ENCODE data around the gene MAML2. TPM values are rescaled to one million over a fixed set of nuclear protein-coding genes. Genes with fewer than 3 reads are reported as not detected.

The MAML2 gene
- total RNA-seq, 1 experiment from 2014 or later, result 28.3 TPM

- peaks cover 76% of the 10 kb centered on the region for H3K79me2 ChIP-seq (ENCODE audit: low read depth)
- POLR2A ChIA-PET (ENCODE audit: unreplicated experiment), result no interaction called here
- TF ChIP-seq CTCF (conservative IDR thresholded peaks at IDR 0.05), result no peak
- TF ChIP-seq EZH2 (IDR thresholded peaks at IDR 0.05; ENCODE audit: low read depth), result no peak
- intact Hi-C loops (cut with micrococcal nuclease; ENCODE audit: unreplicated experiment), result no loop called here
- CTCF ChIA-PET, result no interaction called here
- no peak overlapping the region for H2AFZ ChIP-seq
- peak in 1 of 2 experiments; percentile 13 for DNase-seq
- H3K27ac ChIP-seq, result peak overlapping the region; percentile 98
- 0 out of 2 replicates have a peak overlapping the region, but pooled peaks have one; percentile 78 for H3K4me2 ChIP-seq
- H3K9me3 ChIP-seq (ENCODE audit: insufficient read depth, low read depth), result peaks cover 2% of the 10 kb centered on the region; the same call in 1 of the 2 replicates
- no peak overlapping the region for H3K4me3 ChIP-seq
- no peaks in the 10 kb centered on the region for H3K27me3 ChIP-seq (ENCODE audit: insufficient read depth, low read depth)
- peaks cover 69% of the 10 kb centered on the region for H3K4me1 ChIP-seq (replicated peaks; ENCODE audit: insufficient read depth)
- peaks cover 39% of the 10 kb centered on the region for H3F3A ChIP-seq (ENCODE audit: insufficient read depth, low read depth)
- no peaks in the 10 kb centered on the region for H3K9me2 ChIP-seq (ENCODE audit: insufficient read depth)
- no peaks in the 10 kb centered on the region for H4K20me1 ChIP-seq (ENCODE audit: insufficient read depth)
- peaks cover 25% of the 10 kb centered on the region for H3K36me3 ChIP-seq (ENCODE audit: low read depth)
- BruUV-seq (replicated peaks), result no TSS peak
These were observed 248.8 kb downstream of the MAML2 start for GRCh38 chr11:96094156-96094555.

GRCh38 chr11:96092511-96092910, 250.5 kb downstream of the MAML2 start:
- TF ChIP-seq CTCF (conservative IDR thresholded peaks at IDR 0.05) (no peak), EZH2 (IDR thresholded peaks at IDR 0.05; ENCODE audit: low read depth) (no peak)
- H3K9me2 ChIP-seq (ENCODE audit: insufficient read depth), result no peaks in the 10 kb centered on the region
- H3K9me3 ChIP-seq (ENCODE audit: insufficient read depth, low read depth), result peaks cover 5% of the 10 kb centered on the region; the same call in 1 of the 2 replicates
- H3K4me1 ChIP-seq (replicated peaks; ENCODE audit: insufficient read depth), result peaks cover 52% of the 10 kb centered on the region
- peaks cover 25% of the 10 kb centered on the region for H3K36me3 ChIP-seq (ENCODE audit: low read depth)
- CTCF ChIA-PET, result no interaction called here
- DNase-seq, result no peak
- H3K79me2 ChIP-seq (ENCODE audit: low read depth), result peaks cover 80% of the 10 kb centered on the region
- no peak overlapping the region for H2AFZ ChIP-seq
- BruUV-seq (replicated peaks), result no TSS peak
- H3K4me2 ChIP-seq, result no peak overlapping the region
- H3F3A ChIP-seq (ENCODE audit: insufficient read depth, low read depth), result peaks cover 24% of the 10 kb centered on the region
- H3K27me3 ChIP-seq (ENCODE audit: insufficient read depth, low read depth), result no peaks in the 10 kb centered on the region
- intact Hi-C loops (cut with micrococcal nuclease; ENCODE audit: unreplicated experiment), result no loop called here
- no peaks in the 10 kb centered on the region for H4K20me1 ChIP-seq (ENCODE audit: insufficient read depth)
- POLR2A ChIA-PET (ENCODE audit: unreplicated experiment), result no interaction called here
- H3K4me3 ChIP-seq, result no peak overlapping the region
- no peak overlapping the region for H3K27ac ChIP-seq

GRCh38 chr11:96091476-96091875, 251.5 kb downstream of the MAML2 start:
- no TSS peak for BruUV-seq (replicated peaks)
- TF ChIP-seq EZH2 (IDR thresholded peaks at IDR 0.05; ENCODE audit: low read depth) (no peak), CTCF (conservative IDR thresholded peaks at IDR 0.05) (no peak)
- ChIA-PET POLR2A (ENCODE audit: unreplicated experiment) (interaction anchor here (0.6 kb wide), 1 partner anchor 172 kb away, joined by 4 read pairs; no protein-coding TSS in a partner anchor), CTCF (no interaction called here)
- DNase-seq, result peak in 1 of 2 experiments; percentile 39
- Histone ChIP-seq H3K4me2 (no peak overlapping the region), H3K4me1 (replicated peaks; ENCODE audit: insufficient read depth) (peaks cover 42% of the 10 kb centered on the region), H3K4me3 (no peak overlapping the region), H3F3A (ENCODE audit: insufficient read depth, low read depth) (peaks cover 14% of the 10 kb centered on the region), H2AFZ (no peak overlapping the region), H3K9me2 (ENCODE audit: insufficient read depth) (no peaks in the 10 kb centered on the region), H3K27me3 (ENCODE audit: insufficient read depth, low read depth) (no peaks in the 10 kb centered on the region), H3K79me2 (ENCODE audit: low read depth) (peaks cover 80% of the 10 kb centered on the region), H3K36me3 (ENCODE audit: low read depth) (peaks cover 25% of the 10 kb centered on the region), H4K20me1 (ENCODE audit: insufficient read depth) (no peaks in the 10 kb centered on the region), H3K27ac (no peak overlapping the region), H3K9me3 (ENCODE audit: insufficient read depth, low read depth) (peaks cover 5% of the 10 kb centered on the region; the same call in 1 of the 2 replicates)
- intact Hi-C loops (cut with micrococcal nuclease; ENCODE audit: unreplicated experiment), result loop anchor here (2.0 kb wide), 1 partner anchor 223 kb away; no protein-coding TSS in a partner anchor

All from PC-9 (cell line).